MCF 10A (cell line): ENCODE results near the gene RFX4. TPM values are rescaled to one million over a fixed set of nuclear protein-coding genes. Genes with fewer than 3 reads are reported as not detected.

Experiments used
- BruUV-seq: library from RNA; stranded (reverse); fragments of 400-500 nt; replicated peaks from 2 replicates; lab custom pipeline; 2021; lab: Mats Ljungman, UMichigan
- CTCF ChIA-PET: fragments of 300-600 bp; sonication (Branson Sonifier 250); formaldehyde crosslinking; extraction: SDS; loops from one replicate; lab custom pipeline; 2021; ENCODE audit warnings: antibody characterized with exemption, inconsistent platforms; lab: Yijun Ruan, JAX
- POLR2A ChIA-PET: fragments of 300-600, 350-650 bp; sonication (Branson Sonifier 250); formaldehyde crosslinking; extraction: SDS; loops from one replicate; lab custom pipeline; 2020; ENCODE audit warnings: antibody characterized with exemption, inconsistent platforms; lab: Yijun Ruan, JAX
- DNase-seq: peaks from one replicate; pipeline ENCODE4 v3.0.0-alpha.2; 2018; ENCODE audit not compliant: unreplicated experiment
- H3K27ac Mint-ChIP-seq: one replicate; pipeline ENCODE4 v1.8.0; 2022; ENCODE audit warnings: mild to moderate bottlenecking, low read depth, mixed read lengths; ENCODE audit not compliant: unreplicated experiment
- H3K27me3 Mint-ChIP-seq: one replicate; pipeline ENCODE4 v1.8.0; 2022; ENCODE audit warnings: mixed read lengths; ENCODE audit not compliant: insufficient read depth, unreplicated experiment
- H3K36me3 Mint-ChIP-seq: one replicate; pipeline ENCODE4 v1.8.0; 2022; ENCODE audit warnings: mild to moderate bottlenecking, moderate library complexity, mixed read lengths; ENCODE audit not compliant: insufficient read depth, unreplicated experiment
- H3K4me1 Mint-ChIP-seq: one replicate; pipeline ENCODE4 v1.8.0; 2022; ENCODE audit warnings: mixed read lengths; ENCODE audit not compliant: insufficient read depth, unreplicated experiment
- H3K4me3 Mint-ChIP-seq: one replicate; pipeline ENCODE4 v1.8.0; 2022; ENCODE audit warnings: mild to moderate bottlenecking, moderate library complexity, mixed read lengths; ENCODE audit not compliant: unreplicated experiment
- H3K9me3 Mint-ChIP-seq: one replicate; pipeline ENCODE4 v1.8.0; 2022; ENCODE audit warnings: mixed read lengths; ENCODE audit not compliant: unreplicated experiment
- CTCF ChIP-seq: fragments of 200-600 bp; IDR thresholded peaks from one replicate; pipeline ENCODE4 v1.8.0; 2022; ENCODE audit warnings: antibody characterized with exemption, mild to moderate bottlenecking; ENCODE audit not compliant: unreplicated experiment
- intact Hi-C: fragments of 100-400 bp; cut with micrococcal nuclease; formaldehyde crosslinking; loops from 2 replicates; pipeline ENCODE4 v1.14.1; 2022
- total RNA-seq: library from RNA; stranded (reverse); gene quantifications from 2 replicates; pipeline ENCODE4 v1.2.3, GENCODE V29; 2022

RFX4 gene
- total RNA-seq, 1 experiment from 2014 or later = not detected

- Mint-ChIP-seq H3K9me3 (no peaks in the 10 kb centered on the region), H3K27me3 (peaks cover 19% of the 10 kb centered on the region), H3K36me3 (no peaks in the 10 kb centered on the region), H3K27ac (no peak overlapping the region), H3K4me3 (no peak overlapping the region), H3K4me1 (no peaks in the 10 kb centered on the region)
- BruUV-seq = no TSS peak
- ChIA-PET POLR2A (interaction anchor here (0.6 kb wide), 1 partner anchor 230 kb away, joined by 4 read pairs; no protein-coding TSS in a partner anchor), CTCF (interaction anchor here (0.7 kb wide), 2 partner anchors 51 to 810 kb away, joined by 3 read pairs; no protein-coding TSS in a partner anchor)
- DNase-seq = no peak
- no peak for TF ChIP-seq CTCF
- intact Hi-C loops = no loop called here
These were observed 156.5 kb downstream of the RFX4 start for GRCh38 chr12:106739318-106739717.

GRCh38 chr12:106739815-106740530 is 157.2 kb downstream of the RFX4 start:
- no peaks in the 10 kb centered on the region for H3K9me3 Mint-ChIP-seq
- no peaks in the 10 kb centered on the region for H3K36me3 Mint-ChIP-seq
- BruUV-seq = no TSS peak

GRCh38 chr12:106740818-106741217 is 158.0 kb downstream of the RFX4 start:
- ChIA-PET CTCF (no interaction called here), POLR2A (no interaction called here)
- H3K27me3 Mint-ChIP-seq = peaks cover 31% of the 10 kb centered on the region
- no TSS peak for BruUV-seq
- H3K4me1 Mint-ChIP-seq = no peaks in the 10 kb centered on the region
- H3K36me3 Mint-ChIP-seq = no peaks in the 10 kb centered on the region
- DNase-seq = no peak
- H3K9me3 Mint-ChIP-seq = no peaks in the 10 kb centered on the region
- H3K27ac Mint-ChIP-seq = no peak overlapping the region
- H3K4me3 Mint-ChIP-seq = no peak overlapping the region
- TF ChIP-seq CTCF = no peak
- intact Hi-C loops = no loop called here

More at GRCh38 chr12:106739815-106740530, 157.2 kb downstream of the RFX4 start:
- peak; percentile 19 for DNase-seq
- ChIA-PET CTCF (interaction anchor here (0.5 to 0.7 kb wide), 2 partner anchors 51 to 336 kb away, joined by 3 read pairs; no protein-coding TSS in a partner anchor), POLR2A (interaction anchor here (0.6 kb wide), 1 partner anchor 229 kb away, joined by 4 read pairs; no protein-coding TSS in a partner anchor)
- Mint-ChIP-seq H3K4me1 (no peaks in the 10 kb centered on the region), H3K27me3 (peaks cover 25% of the 10 kb centered on the region), H3K4me3 (no peak overlapping the region), H3K27ac (no peak overlapping the region)
- no peak for TF ChIP-seq CTCF
- intact Hi-C loops = no loop called here

- no peaks in the 10 kb centered on the region for H3K9me3 Mint-ChIP-seq
- ChIA-PET CTCF (no interaction called here), POLR2A (no interaction called here)
- no peak overlapping the region for H3K27ac Mint-ChIP-seq
- no peak for DNase-seq
- peaks cover 31% of the 10 kb centered on the region for H3K27me3 Mint-ChIP-seq
- H3K36me3 Mint-ChIP-seq = no peaks in the 10 kb centered on the region
- no peak overlapping the region for H3K4me3 Mint-ChIP-seq
- BruUV-seq = no TSS peak
- no peak for TF ChIP-seq CTCF
- intact Hi-C loops = no loop called here
- no peaks in the 10 kb centered on the region for H3K4me1 Mint-ChIP-seq
These were observed 158.4 kb downstream of the RFX4 start for GRCh38 chr12:106741247-106741646.
